Gastrocnemius medialis (tissue), 4 donors: ENCODE results near the gene LRRC74A. TPM values are rescaled to one million over a fixed set of nuclear protein-coding genes. Genes with fewer than 3 reads are reported as not detected.
A peak's percentile ranks its signal among the peaks of the same experiment; 100 is the strongest.
"Not testable (repeated sequence)": the region's sequence is repeated elsewhere in the genome, so short reads cannot be mapped to it uniquely, and the experiment has no call there.

ENCODE experiments used
- ATAC-seq, 2 donors: fragments of 150-250 bp; one replicate each; pipeline ENCODE4 v1.9.1; 2016
- DNase-seq, 2 donors: peaks; one replicate each; pipeline ENCODE4 v3.0.0-alpha.2; 2019
- H3K27ac ChIP-seq, 4 donors: fragments of 200-600 bp; sonication (generic); 1 replicate in 1 of 4; 2 replicates in 3 of 4; pipeline ENCODE4 v1.5.1; 2016 to 2018; ENCODE audit warnings: mild to moderate bottlenecking in 2 of 4, moderate library complexity in 1 of 4
- H3K27me3 ChIP-seq, 3 donors: fragments of 200-600 bp; sonication (generic) in 2 of 3; 1 replicate in 1 of 3; 2 replicates in 2 of 3; pipeline versions ENCODE4 v1.5.1 to v1.6.0; 2016 to 2019; ENCODE audit warnings: mild to moderate bottlenecking in 1 of 3, moderate library complexity in 1 of 3
- H3K36me3 ChIP-seq, 2 donors: fragments of 200-600 bp; sonication (generic) in 1 of 2; one replicate each; pipeline ENCODE4 v1.5.1; 2017 to 2018
- H3K4me1 ChIP-seq, 2 donors: fragments of 200-600 bp; sonication (generic) in 1 of 2; one replicate each; pipeline ENCODE4 v1.5.1; 2016 to 2017; ENCODE audit warnings: mild to moderate bottlenecking in 2 of 2
- H3K4me3 ChIP-seq, 4 donors: fragments of 200-600 bp; sonication (generic) in 3 of 4; 1 replicate in 1 of 4; 2 replicates in 3 of 4; pipeline ENCODE4 v1.5.1; 2016 to 2019; ENCODE audit warnings: mild to moderate bottlenecking in 2 of 4
- H3K9me3 ChIP-seq, 3 donors: fragments of 200-600 bp; sonication (generic) in 2 of 3; 1 replicate in 1 of 3; 2 replicates in 2 of 3; pipeline ENCODE4 v1.5.1; 2016 to 2019
- CTCF ChIP-seq, 5 experiments: fragments of 450-650 bp in 3 of 5; fragments of 200-600 bp in 2 of 5; sonication (generic) in 2 of 5; IDR thresholded peaks in 4 of 5; conservative IDR thresholded peaks in 1 of 5; 1 replicate in 4 of 5; 2 replicates in 1 of 5; pipeline ENCODE4 v1.5.1; 2016 to 2019; ENCODE audit warnings: antibody characterized with exemption in 5 of 5, mild to moderate bottlenecking in 3 of 5, moderate library complexity in 3 of 5
- POLR2A ChIP-seq, 2 donors: fragments of 450-650 bp; IDR thresholded peaks; one replicate each; pipeline ENCODE4 v1.6.1; 2017; ENCODE audit warnings: antibody characterized with exemption in 2 of 2, mild to moderate bottlenecking in 2 of 2, moderate library complexity in 2 of 2
- in situ Hi-C, 4 donors: fragments of 200-750 bp; cut with MboI; loops; one replicate each; pipeline versions ENCODE4 v1.15.0 to v1.8.0; 2017; ENCODE audit warnings: low sequenced_read_pairs in 4 of 4
- intact Hi-C: fragments of 100-400 bp; cut with DNase I; formaldehyde crosslinking; loops from one replicate; pipeline ENCODE4 v1.15.1; 2023; ENCODE audit warnings: low total_unique reads
- total RNA-seq, 4 donors: library from RNA; depleted of rRNA; stranded (reverse); fragments of >200 nt; gene quantifications; one replicate each; pipeline versions ENCODE4 v1.1.0 to v1.2.3, GENCODE V29; 2016

The LRRC74A gene
- total RNA-seq, 4 donors from 2014 or later: not detected

DNA sequence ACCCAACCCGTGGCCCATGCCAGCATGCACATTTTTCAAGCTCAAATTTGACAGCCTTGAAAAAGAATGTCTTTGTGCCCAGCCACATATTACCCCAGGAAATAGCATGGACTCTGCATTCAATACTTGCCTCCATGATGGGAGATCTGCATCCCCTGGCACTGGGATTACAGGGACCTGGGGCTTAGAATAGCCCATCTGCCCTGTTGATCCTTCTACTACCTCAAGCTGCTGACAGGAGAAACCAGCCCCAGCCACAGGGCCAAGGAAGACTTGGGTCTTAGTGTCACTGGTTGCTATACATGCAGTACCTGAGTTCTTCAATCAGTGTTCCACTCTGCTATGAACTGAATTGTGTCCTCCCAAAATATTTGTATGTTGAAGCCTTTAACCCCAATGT lies 85.3 kb downstream of the LRRC74A start:
- in situ Hi-C loops (loop anchor here (5.0 to 10.0 kb wide), 4 partner anchors 36 to 161 kb away; no protein-coding TSS in a partner anchor), intact Hi-C loops (no loop called here)
- DNase-seq (no peak), ATAC-seq (no peak)
- TF ChIP-seq CTCF (IDR thresholded peaks at IDR 0.05 in 4 of 5, conservative IDR thresholded peaks at IDR 0.05 in 1 of 5): no peak
- no peak for TF ChIP-seq POLR2A (IDR thresholded peaks at IDR 0.05)
- Histone ChIP-seq H3K27me3 (no peaks in the 10 kb centered on the region), H3K4me3 (no peak overlapping the region), H3K27ac (no peak overlapping the region), H3K4me1 (peaks cover 4 to 10% of the 10 kb centered on the region in 2 donors), H3K36me3 (no peaks in the 10 kb centered on the region), H3K9me3 (no peaks in the 10 kb centered on the region)

DNA sequence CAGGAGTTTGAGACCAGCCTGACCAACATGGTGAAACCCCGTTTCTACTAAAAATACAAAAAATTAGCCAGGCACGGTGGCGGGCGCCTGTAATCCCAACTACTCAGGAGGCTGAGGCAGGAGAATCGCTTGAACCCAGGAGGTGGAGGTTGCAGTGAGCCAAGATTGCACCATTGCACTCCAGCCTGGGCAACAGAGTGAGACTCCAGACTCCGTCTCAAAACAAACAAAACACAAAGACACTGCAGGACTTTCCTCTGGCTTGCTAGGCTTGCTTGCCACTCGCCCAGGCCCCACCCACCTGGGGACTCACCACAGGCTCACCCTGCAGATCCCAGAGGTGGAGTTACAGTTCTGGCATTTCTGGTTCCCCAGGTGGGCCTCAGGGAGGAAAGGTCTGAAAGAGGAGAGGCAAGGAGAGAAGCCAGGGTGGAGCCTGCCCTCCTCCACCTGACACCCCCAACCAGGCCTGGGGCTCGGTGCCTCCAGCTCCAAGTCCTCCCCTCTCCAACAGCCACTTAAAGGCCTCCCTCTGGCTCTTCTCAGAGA lies 88.4 kb downstream of the LRRC74A start:
- ATAC-seq, H3K9me3 ChIP-seq, H3K36me3 ChIP-seq, H3K4me3 ChIP-seq, DNase-seq, H3K27ac ChIP-seq, H3K27me3 ChIP-seq: not testable (repeated sequence)
- H3K4me1 ChIP-seq: peaks cover 32 to 39% of the 10 kb centered on the region in 2 donors
- in situ Hi-C loops: loop anchor here (5.0 to 10.0 kb wide), 4 partner anchors 33 to 158 kb away; no protein-coding TSS in a partner anchor
- intact Hi-C loops: loop anchor here (5.0 kb wide), 1 partner anchor 403 kb away; no protein-coding TSS in a partner anchor

GRCh38 chr14:76916040-76916715 lies 90.0 kb downstream of the LRRC74A start:
- Histone ChIP-seq H3K36me3 (no peaks in the 10 kb centered on the region), H3K9me3 (no peaks in the 10 kb centered on the region), H3K27ac (peak overlapping the region in 3 of 4 donors; percentile 92 to 98 (median 97)), H3K27me3 (no peaks in the 10 kb centered on the region), H3K4me1 (peaks cover 47 to 51% of the 10 kb centered on the region in 2 donors), H3K4me3 (no peak overlapping the region)
- TF ChIP-seq POLR2A (IDR thresholded peaks at IDR 0.05): no peak
- TF ChIP-seq CTCF (IDR thresholded peaks at IDR 0.05 in 4 of 5, conservative IDR thresholded peaks at IDR 0.05 in 1 of 5): no peak
- no peak for DNase-seq
- intact Hi-C loops: loop anchor here (5.0 kb wide), 1 partner anchor 401 kb away; no protein-coding TSS in a partner anchor
- in situ Hi-C loops: loop anchor here in 1 of 4 donors (10.0 kb wide), 1 partner anchor 149 kb away; no protein-coding TSS in a partner anchor
- ATAC-seq: no peak

DNA sequence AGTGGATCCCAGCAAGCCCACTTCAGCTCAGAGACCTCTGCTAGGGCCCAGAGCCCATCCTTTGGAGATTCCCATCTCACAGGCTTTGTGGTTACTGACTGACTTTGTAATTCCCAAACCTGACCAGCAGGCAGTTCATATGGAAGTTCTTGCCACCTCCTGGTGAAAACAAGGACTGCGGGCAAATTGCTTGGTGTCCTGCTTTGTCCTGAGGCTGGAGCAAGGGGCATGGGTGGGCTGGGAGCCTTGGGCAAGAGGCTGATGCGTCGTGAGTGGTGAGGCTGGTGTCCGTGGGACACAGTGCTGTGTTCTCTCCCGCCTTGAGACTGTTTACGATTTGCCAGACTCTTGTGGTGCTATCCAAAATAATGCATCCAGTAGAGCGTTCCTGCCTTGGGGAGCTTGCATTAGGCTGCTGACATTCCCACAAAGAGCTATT lies 91.0 kb downstream of the LRRC74A start:
- intact Hi-C loops: loop anchor here (5.0 kb wide), 1 partner anchor 400 kb away; no protein-coding TSS in a partner anchor
- H3K36me3 ChIP-seq: no peaks in the 10 kb centered on the region
- ATAC-seq: no peak
- DNase-seq: peak in 1 of 2 donors; percentile 59
- H3K27ac ChIP-seq: peak overlapping the region; percentile 90 to 98 (median 94)
- peak; percentile 43 to 64 (median 54) for TF ChIP-seq CTCF (IDR thresholded peaks at IDR 0.05 in 4 of 5, conservative IDR thresholded peaks at IDR 0.05 in 1 of 5)
- TF ChIP-seq POLR2A (IDR thresholded peaks at IDR 0.05): no peak
- in situ Hi-C loops: loop anchor here in 1 of 4 donors (10.0 kb wide), 1 partner anchor 148 kb away; no protein-coding TSS in a partner anchor
- no peaks in the 10 kb centered on the region for H3K27me3 ChIP-seq
- H3K4me1 ChIP-seq: peaks cover 47 to 51% of the 10 kb centered on the region in 2 donors
- no peaks in the 10 kb centered on the region for H3K9me3 ChIP-seq
- no peak overlapping the region for H3K4me3 ChIP-seq

GRCh38 chr14:76917745-76918255 lies 91.6 kb downstream of the LRRC74A start:
- Histone ChIP-seq H3K9me3 (no peaks in the 10 kb centered on the region), H3K4me1 (peaks cover 47 to 52% of the 10 kb centered on the region in 2 donors), H3K4me3 (peak overlapping the region in 2 of 4 donors; percentile 4 to 49), H3K27me3 (no peaks in the 10 kb centered on the region), H3K36me3 (no peaks in the 10 kb centered on the region), H3K27ac (peak overlapping the region; percentile 90 to 98 (median 94))
- intact Hi-C loops: loop anchor here (1.0 to 5.0 kb wide), 5 partner anchors 39 to 400 kb away; partner anchors contain the start of gene CIPC
- no peak for TF ChIP-seq CTCF (IDR thresholded peaks at IDR 0.05 in 4 of 5, conservative IDR thresholded peaks at IDR 0.05 in 1 of 5)
- TF ChIP-seq POLR2A (IDR thresholded peaks at IDR 0.05): peak in 1 of 2 donors; percentile 35
- in situ Hi-C loops: loop anchor here in 1 of 4 donors (10.0 kb wide), 1 partner anchor 147 kb away; no protein-coding TSS in a partner anchor
- DNase-seq (peak; percentile 89 to 97), ATAC-seq (peak; percentile 57 to 65)
